ENCODE data around the gene ARHGAP32. TPM values are rescaled to one million over a fixed set of nuclear protein-coding genes. Genes with fewer than 3 reads are reported as not detected.

The ARHGAP32 gene
- total RNA-seq, 1 experiment from 2014 or later: 22.0 TPM

DNA sequence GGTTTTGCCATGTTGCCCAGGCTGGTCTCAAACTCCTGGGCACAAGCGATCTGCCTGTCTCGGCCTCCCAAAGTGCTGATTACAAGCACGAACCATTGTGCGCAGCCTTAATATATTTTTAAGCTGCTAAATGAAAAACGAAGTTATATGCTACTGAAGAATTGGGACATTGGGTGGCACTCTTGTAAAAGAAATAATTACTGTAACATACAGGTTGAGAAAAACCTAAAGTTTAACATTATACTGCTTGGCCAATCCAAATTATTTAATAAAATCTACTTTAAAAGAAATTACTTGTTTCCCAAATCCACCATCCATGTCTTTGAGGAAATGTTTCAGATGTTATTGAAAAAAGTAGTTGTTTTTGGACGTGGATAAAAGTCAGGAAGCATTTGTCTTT, 37.9 kb upstream of the ARHGAP32 start:
- Histone ChIP-seq H4K91ac (ENCODE audit: insufficient read length, low read depth, low read length) (no peak overlapping the region), H3K27ac (ENCODE audit: insufficient read length, low read depth, low read length) (no peak overlapping the region), H3K4me2 (ENCODE audit: insufficient read depth, insufficient read length, low read length) (no peak overlapping the region), H2BK120ac (ENCODE audit: low read depth, low read length, poor library complexity, severe bottlenecking) (no peak overlapping the region), H3K79me2 (ENCODE audit: insufficient read depth, low read length) (no peaks in the 10 kb centered on the region; the same call in 1 of the 2 replicates), H3K4me1 (ENCODE audit: insufficient read depth, low read length) (no peaks in the 10 kb centered on the region), H3K9me3 (ENCODE audit: control insufficient read depth, low read depth, low read length) (no peaks in the 10 kb centered on the region), H3T11ph (ENCODE audit: low read length) (no peak overlapping the region), H2AK5ac (ENCODE audit: insufficient read length, low read length) (no peak overlapping the region), H3K9ac (ENCODE audit: extremely low read depth, insufficient read length, low read length) (no peak overlapping the region), H3K79me1 (ENCODE audit: insufficient read depth, low read depth, low read length, poor library complexity, severe bottlenecking) (no peaks in the 10 kb centered on the region), H3K23me2 (ENCODE audit: insufficient read length, low read depth, low read length, poor library complexity, severe bottlenecking) (no peaks in the 10 kb centered on the region), H3K18ac (ENCODE audit: insufficient read length, low read depth, low read length) (no peak overlapping the region), H2BK20ac (ENCODE audit: low read depth, low read length, poor library complexity, severe bottlenecking) (no peak overlapping the region), H3K4ac (ENCODE audit: low read depth, low read length) (no peak overlapping the region), H4K20me1 (ENCODE audit: control insufficient read depth, insufficient read depth, insufficient read length) (no peaks in the 10 kb centered on the region), H4K8ac (replicated peaks; ENCODE audit: insufficient read length, low read depth, low read length) (no peak overlapping the region), H3K23ac (ENCODE audit: insufficient read length, low read depth, low read length) (no peak overlapping the region), H4K5ac (ENCODE audit: insufficient read length, low read depth, low read length) (no peak overlapping the region), H2BK5ac (ENCODE audit: insufficient read length, low read length) (no peak overlapping the region), H3K14ac (ENCODE audit: insufficient read depth, low read length) (no peak overlapping the region), H2BK15ac (ENCODE audit: low read depth, low read length) (no peak overlapping the region), H3K56ac (ENCODE audit: insufficient read length, low read depth, low read length) (no peak overlapping the region), H2AFZ (ENCODE audit: low read length) (no peak overlapping the region), H3K27me3 (ENCODE audit: insufficient read depth, low read length) (no peaks in the 10 kb centered on the region), H2BK12ac (ENCODE audit: insufficient read length, low read depth, low read length) (no peak overlapping the region)
- TF ChIP-seq, protein P1, sequence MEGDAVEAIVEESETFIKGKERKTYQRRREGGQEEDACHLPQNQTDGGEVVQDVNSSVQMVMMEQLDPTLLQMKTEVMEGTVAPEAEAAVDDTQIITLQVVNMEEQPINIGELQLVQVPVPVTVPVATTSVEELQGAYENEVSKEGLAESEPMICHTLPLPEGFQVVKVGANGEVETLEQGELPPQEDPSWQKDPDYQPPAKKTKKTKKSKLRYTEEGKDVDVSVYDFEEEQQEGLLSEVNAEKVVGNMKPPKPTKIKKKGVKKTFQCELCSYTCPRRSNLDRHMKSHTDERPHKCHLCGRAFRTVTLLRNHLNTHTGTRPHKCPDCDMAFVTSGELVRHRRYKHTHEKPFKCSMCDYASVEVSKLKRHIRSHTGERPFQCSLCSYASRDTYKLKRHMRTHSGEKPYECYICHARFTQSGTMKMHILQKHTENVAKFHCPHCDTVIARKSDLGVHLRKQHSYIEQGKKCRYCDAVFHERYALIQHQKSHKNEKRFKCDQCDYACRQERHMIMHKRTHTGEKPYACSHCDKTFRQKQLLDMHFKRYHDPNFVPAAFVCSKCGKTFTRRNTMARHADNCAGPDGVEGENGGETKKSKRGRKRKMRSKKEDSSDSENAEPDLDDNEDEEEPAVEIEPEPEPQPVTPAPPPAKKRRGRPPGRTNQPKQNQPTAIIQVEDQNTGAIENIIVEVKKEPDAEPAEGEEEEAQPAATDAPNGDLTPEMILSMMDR (conservative IDR thresholded peaks at IDR 0.05): no peak; the same call in 2 of the 3 replicates
- Mint-ChIP-seq H3K9me3 (peaks cover 30% of the 10 kb centered on the region in 2 experiments), H3K4me3 (no peak overlapping the region), H3K4me1 (no peaks in the 10 kb centered on the region), H3K27me3 (ENCODE audit: low read depth) (no peaks in the 10 kb centered on the region), H3K27ac (no peak overlapping the region), H3K36me3 (ENCODE audit: insufficient read depth in 1 of 3, low read depth in 3 of 3) (peaks cover 23 to 39% (median 25%) of the 10 kb centered on the region in 3 experiments)
- DNase-seq: no peak
- no CpG with 5 or more reads among the region's 6 CpGs for WGBS (ENCODE audit: extremely low coverage, insufficient read length, low lambda C conversion rate)
